Adrenal gland (tissue), 12 donors: Measurements from ENCODE around the gene OR5H14. TPM values are rescaled to one million over a fixed set of nuclear protein-coding genes. Genes with fewer than 3 reads are reported as not detected.
"Not testable (repeated sequence)": the region's sequence is repeated elsewhere in the genome, so short reads cannot be mapped to it uniquely, and the experiment has no call there.

Source experiments
- DNase-seq, 7 donors: peaks; one replicate each; pipeline ENCODE4 v3.0.0-alpha.2; 2019 to 2020
- H3K27ac ChIP-seq, 5 donors: fragments of 200-600 bp; sonication (generic) in 4 of 5; 1 replicate in 3 of 5; 2 replicates in 2 of 5; pipeline versions ENCODE4 v1.5.1 to v1.8.0; 2016 to 2020; ENCODE audit warnings: mild to moderate bottlenecking in 1 of 5
- H3K27me3 ChIP-seq: fragments of 200-600 bp; 2 replicates; pipeline ENCODE4 v1.8.0; 2021
- H3K36me3 ChIP-seq, 2 donors: fragments of 200-600 bp; replicated peaks in 1 of 2; 1 replicate in 1 of 2; 2 replicates in 1 of 2; pipeline versions ENCODE4 v1.5.1 to v1.8.0; 2018 to 2022
- H3K4me1 ChIP-seq, 2 donors: fragments of 200-600 bp; replicated peaks in 1 of 2; 1 replicate in 1 of 2; 2 replicates in 1 of 2; pipeline versions ENCODE4 v1.5.1 to v1.8.0; 2018 to 2021
- H3K4me3 ChIP-seq, 4 donors: fragments of 200-600 bp; sonication (generic) in 3 of 4; one replicate each; pipeline ENCODE4 v1.5.1; 2016 to 2018
- H3K9me3 ChIP-seq, 3 donors: fragments of 200-600 bp; sonication (generic) in 1 of 3; replicated peaks in 1 of 3; 1 replicate in 2 of 3; 2 replicates in 1 of 3; pipeline versions ENCODE4 v1.5.1 to v1.8.0; 2016 to 2021
- POLR2A ChIP-seq, 2 donors: fragments of 450-650 bp; IDR thresholded peaks; one replicate each; pipeline ENCODE4 v1.6.1; 2017; ENCODE audit warnings: antibody characterized with exemption in 2 of 2, mild to moderate bottlenecking in 2 of 2, moderate library complexity in 1 of 2
- WGBS, 4 donors: extraction: QIAGEN DNeasy Blood & Tissue Kit in 2 of 4; methylation state at CpG; one replicate each; pipeline versions ENCODE4 v1.1.5 to v1.1.7; 2013 to 2017; 5-methylcytosine and 5-hydroxymethylcytosine counted together
- intact Hi-C, 2 donors: fragments of 100-400 bp; cut with DNase I; formaldehyde crosslinking; loops; one replicate each; pipeline versions ENCODE4 v1.14.1 to v1.15.0; 2022 to 2023
- polyA plus RNA-seq, 3 donors: library from polyadenylated mRNA; stranded (reverse); fragments of 200-250 nt in 2 of 3; fragments of 350-450 nt in 1 of 3; fragmentation: Illumina TruSeq in 1 of 3; extraction: RNeasy Lipid Tissue Mini Kit (QIAGEN cat#74804) in 1 of 3; gene quantifications; one replicate each; pipeline ENCODE4 v1.2.3, GENCODE V29; 2013 to 2014
- total RNA-seq, 9 donors: library from RNA; depleted of rRNA in 4 of 9; stranded (reverse); fragments of >200 nt in 4 of 9; fragments of 120-200 nt in 1 of 9; fragmentation: NEBNext Ultra II Directional in 1 of 9; extraction: Animal tissue kit (Norgen Biotek cat#: 25700) in 1 of 9; gene quantifications; one replicate each; pipeline versions ENCODE4 v1.1.0 to v1.2.4, GENCODE V29; 2013 to 2023
- TF ChIP-seq, protein P1 (sequence below), 6 experiments: fragments of 450-650 bp in 4 of 6; fragments of 200-600 bp in 2 of 6; sonication (generic) in 1 of 6; IDR thresholded peaks; 1 replicate in 5 of 6; 2 replicates in 1 of 6; pipeline versions ENCODE4 v1.5.1 to v1.8.0; 2016 to 2021; ENCODE audit warnings: antibody characterized with exemption in 6 of 6, mild to moderate bottlenecking in 2 of 6, moderate library complexity in 1 of 6
- donor health status: healthy with polysubstance abuse.
- donor health status: Bipolar disorder and iron deficiency.
- donor health status: DM: yes; HTN: yes; CAD: no.
- donor health status: DM: no; HTN: no; CAD: no.
- donor health status: DM: no; HTN: no; CAD: no.
- donor health status: DM: yes; HTN: yes; CAD: no.

Gene OR5H14
- total and polyA plus RNA-seq, 12 donors, result under 0.01 to 0.04 TPM; not detected in 10

DNA sequence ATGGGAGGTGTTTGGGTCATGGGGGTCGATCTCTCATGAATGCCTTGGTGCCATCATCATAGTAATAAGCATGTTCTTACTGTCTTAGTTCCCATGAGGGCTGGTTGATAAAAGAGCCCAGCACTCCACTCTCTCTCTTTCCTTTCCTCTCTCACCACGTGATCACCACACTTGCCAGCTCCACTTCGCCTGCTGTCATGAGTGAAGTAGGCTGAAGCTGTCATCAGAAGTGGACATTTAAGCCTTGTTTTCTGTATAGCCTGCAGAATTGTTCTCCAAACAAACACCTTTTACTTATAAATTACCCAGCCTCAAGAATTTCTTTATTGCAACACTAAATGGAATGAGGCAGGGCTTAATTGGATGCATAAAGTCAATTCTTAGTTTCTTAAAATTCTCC, 10.6 kb upstream of the OR5H14 start:
- TF ChIP-seq, protein P1, sequence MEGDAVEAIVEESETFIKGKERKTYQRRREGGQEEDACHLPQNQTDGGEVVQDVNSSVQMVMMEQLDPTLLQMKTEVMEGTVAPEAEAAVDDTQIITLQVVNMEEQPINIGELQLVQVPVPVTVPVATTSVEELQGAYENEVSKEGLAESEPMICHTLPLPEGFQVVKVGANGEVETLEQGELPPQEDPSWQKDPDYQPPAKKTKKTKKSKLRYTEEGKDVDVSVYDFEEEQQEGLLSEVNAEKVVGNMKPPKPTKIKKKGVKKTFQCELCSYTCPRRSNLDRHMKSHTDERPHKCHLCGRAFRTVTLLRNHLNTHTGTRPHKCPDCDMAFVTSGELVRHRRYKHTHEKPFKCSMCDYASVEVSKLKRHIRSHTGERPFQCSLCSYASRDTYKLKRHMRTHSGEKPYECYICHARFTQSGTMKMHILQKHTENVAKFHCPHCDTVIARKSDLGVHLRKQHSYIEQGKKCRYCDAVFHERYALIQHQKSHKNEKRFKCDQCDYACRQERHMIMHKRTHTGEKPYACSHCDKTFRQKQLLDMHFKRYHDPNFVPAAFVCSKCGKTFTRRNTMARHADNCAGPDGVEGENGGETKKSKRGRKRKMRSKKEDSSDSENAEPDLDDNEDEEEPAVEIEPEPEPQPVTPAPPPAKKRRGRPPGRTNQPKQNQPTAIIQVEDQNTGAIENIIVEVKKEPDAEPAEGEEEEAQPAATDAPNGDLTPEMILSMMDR (IDR thresholded peaks at IDR 0.05), result no peak
- no peak for TF ChIP-seq POLR2A (IDR thresholded peaks at IDR 0.05)
- DNase-seq, result no peak
- Histone ChIP-seq H3K27ac (no peak overlapping the region), H3K4me3 (no peak overlapping the region), H3K9me3 (no peaks in the 10 kb centered on the region), H3K4me1 (no peaks in the 10 kb centered on the region), H3K36me3 (no peaks in the 10 kb centered on the region), H3K27me3 (no peaks in the 10 kb centered on the region)
- WGBS, 4 donors, result 45 to 68% (median 54%) methylated on average over 3 of the region's 3 CpGs
- intact Hi-C loops, result no loop called here

DNA sequence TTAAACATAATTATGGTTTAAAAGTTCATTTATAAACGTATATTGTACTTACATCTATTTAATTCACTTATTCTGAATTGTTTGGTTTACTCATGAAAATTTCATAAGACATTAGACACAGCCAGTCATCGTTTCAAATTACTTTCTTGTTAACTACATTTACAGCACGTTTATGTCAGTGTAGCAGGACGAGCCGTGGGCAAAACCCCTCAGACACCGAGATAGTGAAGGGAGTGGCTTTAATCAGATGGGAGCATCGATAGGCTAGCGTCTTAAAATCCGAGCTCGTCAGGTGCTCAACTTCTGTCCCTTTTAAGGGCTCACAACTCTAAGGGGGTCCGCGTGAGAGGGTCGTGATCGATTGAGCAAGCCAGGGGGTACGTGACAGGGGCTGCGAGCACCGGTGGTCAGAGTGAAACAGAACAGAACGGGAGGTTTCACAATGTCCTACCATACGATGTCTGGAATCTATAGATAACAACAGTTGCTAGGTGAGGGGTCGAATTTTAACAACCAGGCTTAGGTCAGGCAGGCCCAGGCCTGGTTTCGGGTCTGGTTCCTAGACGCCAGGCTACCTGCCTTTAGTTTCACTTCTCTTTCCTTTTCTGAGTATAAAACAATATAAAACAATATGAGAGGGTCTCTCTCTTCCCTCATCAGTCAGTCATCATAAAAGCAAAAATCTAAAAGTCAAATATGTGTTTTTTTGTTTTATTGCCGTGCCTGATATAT, 9.3 kb upstream of the OR5H14 start:
- DNase-seq, H3K27me3 ChIP-seq, H3K4me1 ChIP-seq, intact Hi-C loops, H3K9me3 ChIP-seq, H3K27ac ChIP-seq, H3K36me3 ChIP-seq, H3K4me3 ChIP-seq: not testable (repeated sequence)
- 74 to 83% (median 79%) methylated on average over 23 of the region's 23 CpGs for WGBS, 4 donors

DNA sequence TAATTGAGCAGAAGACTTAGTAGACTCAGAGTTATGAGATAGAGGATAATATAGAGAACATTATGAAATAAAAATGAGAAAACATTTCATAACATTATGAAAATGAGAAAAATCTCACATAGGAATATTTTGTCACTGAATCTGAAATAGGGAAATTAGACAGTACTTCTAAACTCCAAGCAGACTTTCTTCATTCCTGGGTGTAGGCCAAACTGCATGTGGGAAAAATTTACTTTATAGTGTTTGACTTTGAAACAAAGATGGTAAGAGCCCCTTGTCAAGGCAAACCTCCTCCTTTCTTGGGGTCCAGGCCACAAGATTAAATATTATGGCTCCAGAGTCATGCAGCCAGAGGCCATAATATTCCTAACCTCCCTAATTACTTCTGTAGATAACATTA, 6.7 kb upstream of the OR5H14 start:
- Histone ChIP-seq H3K4me1 (no peaks in the 10 kb centered on the region), H3K9me3 (no peaks in the 10 kb centered on the region), H3K27me3 (no peaks in the 10 kb centered on the region), H3K27ac (no peak overlapping the region), H3K4me3 (no peak overlapping the region), H3K36me3 (no peaks in the 10 kb centered on the region)
- no peak for DNase-seq
- intact Hi-C loops, result no loop called here
- no peak for TF ChIP-seq POLR2A (IDR thresholded peaks at IDR 0.05)
- TF ChIP-seq, protein P1 (IDR thresholded peaks at IDR 0.05), result no peak

DNA sequence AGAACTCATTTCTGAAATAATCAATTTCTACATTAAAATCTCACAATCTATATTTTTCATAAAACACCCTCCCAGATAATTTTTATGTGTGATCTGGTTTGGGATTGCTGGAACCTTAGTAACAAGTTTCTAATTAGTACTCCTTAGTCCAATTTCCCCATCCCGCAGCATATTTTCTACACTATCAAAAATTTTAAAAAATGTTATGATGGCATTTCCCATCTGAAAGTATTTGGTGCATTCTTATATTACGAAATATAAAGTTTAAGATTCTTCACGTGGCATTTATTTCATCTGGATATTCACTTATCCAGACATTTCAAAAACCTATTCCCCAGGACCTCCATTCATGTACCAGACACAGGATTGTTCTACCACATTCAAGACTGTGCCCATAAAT, 1.5 kb downstream of the OR5H14 start:
- Histone ChIP-seq H3K27me3 (no peaks in the 10 kb centered on the region), H3K4me1 (no peaks in the 10 kb centered on the region), H3K4me3 (no peak overlapping the region), H3K36me3 (no peaks in the 10 kb centered on the region), H3K9me3 (no peaks in the 10 kb centered on the region), H3K27ac (no peak overlapping the region)
- 48 to 62% (median 56%) methylated on average over 3 of the region's 3 CpGs for WGBS, 4 donors
- no peak for DNase-seq
- TF ChIP-seq, protein P1 (IDR thresholded peaks at IDR 0.05), result no peak
- TF ChIP-seq POLR2A (IDR thresholded peaks at IDR 0.05), result no peak
- intact Hi-C loops, result no loop called here

DNA sequence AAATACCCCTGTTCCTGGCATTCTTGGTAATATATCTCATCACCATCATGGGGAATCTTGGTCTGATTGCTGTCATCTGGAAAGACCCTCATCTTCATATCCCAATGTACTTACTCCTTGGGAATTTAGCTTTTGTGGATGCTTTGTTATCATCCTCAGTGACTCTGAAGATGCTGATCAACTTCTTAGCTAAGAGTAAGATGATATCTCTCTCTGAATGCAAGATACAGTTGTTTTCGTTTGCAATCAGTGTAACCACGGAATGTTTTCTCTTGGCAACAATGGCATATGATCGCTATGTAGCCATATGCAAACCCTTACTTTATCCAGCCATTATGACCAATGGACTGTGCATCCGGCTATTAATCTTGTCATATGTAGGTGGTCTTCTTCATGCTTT, 2.2 kb downstream of the OR5H14 start:
- 69 to 76% (median 75%) methylated on average over 4 of the region's 4 CpGs for WGBS, 4 donors
- DNase-seq, H3K4me3 ChIP-seq, H3K9me3 ChIP-seq, intact Hi-C loops, H3K27me3 ChIP-seq, H3K27ac ChIP-seq, H3K4me1 ChIP-seq, H3K36me3 ChIP-seq: not testable (repeated sequence)
